HG02973 (cell line): ENCODE results near the gene SKI.
A peak's percentile ranks its signal among the peaks of the same experiment; 100 is the strongest.

ENCODE experiments used
- ATAC-seq: cut with Tn5 transposase; IDR thresholded peaks from one replicate; pipeline ENCODE4 v1.9.1; 2021; ENCODE audit warnings: moderate library complexity; ENCODE audit not compliant: unreplicated experiment

SKI gene

GRCh38 chr1:2209400-2210083, 18.6 kb upstream of the SKI start:
- ATAC-seq = no peak

- ATAC-seq = no peak
These were observed 17.9 kb upstream of the SKI start for GRCh38 chr1:2210084-2210653.

DNA sequence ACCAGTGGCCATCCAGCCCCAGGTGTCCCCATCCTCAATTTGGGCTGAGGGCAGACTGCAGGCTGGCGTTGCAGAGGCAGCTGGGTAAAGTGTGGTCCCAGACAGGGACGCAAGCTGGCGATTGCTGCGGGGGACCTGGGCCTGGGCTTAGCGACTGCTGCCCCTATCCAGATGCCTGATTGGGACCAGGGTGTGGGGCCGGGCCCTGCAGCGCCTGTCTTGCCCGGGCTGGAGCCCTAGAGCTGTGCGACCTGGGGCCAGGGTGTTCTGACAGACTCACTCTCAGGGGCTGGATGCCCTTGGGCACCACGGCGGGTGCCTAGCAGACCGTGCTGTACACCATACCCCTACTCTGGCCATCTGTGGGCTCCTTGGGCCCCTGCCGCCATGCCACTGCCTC, 17.3 kb upstream of the SKI start:
- ATAC-seq = no peak

DNA sequence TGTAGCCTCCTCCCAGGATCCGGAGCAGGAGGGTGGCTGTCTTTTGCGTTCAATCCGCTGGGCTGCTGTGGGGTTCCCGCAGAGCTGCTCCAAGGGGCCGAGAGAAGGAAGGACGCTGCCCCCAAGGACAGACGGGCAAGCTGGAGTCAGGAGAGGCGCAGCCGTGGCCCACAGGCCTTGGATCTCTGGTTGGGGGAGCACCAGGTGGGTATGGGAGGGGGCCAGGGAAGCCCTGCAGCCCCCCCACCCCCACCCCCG, 15.9 kb upstream of the SKI start:
- no peak for ATAC-seq

DNA sequence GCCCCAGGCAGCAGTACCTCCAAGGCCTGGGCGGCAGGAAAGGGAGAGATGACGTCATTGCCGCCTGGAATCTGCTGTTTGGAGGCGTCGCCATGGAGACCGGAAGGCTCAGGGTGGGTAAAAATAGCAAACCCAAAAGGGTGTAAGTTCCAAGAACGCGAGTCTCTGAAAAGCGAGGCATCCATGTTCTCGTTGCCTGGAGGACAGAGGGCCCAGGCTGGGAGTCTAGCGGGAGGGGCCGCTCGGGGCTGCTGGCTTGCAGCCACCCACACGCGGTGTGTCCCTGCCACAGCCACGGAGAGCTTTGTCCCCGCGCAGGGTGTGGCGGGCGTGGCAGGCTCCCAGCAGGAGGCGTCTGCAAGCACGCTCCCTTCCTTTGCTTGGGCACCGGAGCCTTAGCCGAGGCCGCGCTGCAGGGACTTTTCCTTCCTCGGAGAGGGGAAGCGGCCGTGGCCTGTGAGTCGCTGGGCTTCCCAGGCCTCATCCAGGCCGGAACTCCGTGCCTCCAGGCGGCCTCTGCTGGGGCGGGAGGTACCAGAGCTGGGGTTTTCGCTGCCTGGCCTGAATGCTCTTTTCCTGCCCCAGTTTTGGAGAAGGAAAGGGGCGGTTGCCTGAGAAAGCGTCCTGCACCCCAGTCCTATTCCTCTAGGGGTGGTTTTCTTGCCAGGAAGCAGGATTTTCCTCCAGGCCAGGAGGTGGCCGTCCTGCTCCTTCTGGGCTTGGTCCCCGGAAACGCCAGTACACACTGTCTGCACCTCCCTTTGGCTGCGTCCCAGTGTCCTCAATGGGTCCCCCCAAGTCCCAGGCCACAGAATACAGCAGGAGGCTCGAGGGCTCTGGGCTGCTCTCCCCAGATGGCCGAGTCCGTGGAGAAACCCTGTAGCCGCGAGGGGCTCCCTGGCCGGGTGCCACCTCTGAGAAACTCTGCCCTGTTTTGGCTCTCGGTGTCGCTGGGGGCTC, 15.3 kb upstream of the SKI start:
- no peak for ATAC-seq

GRCh38 chr1:2213576-2214505, 14.3 kb upstream of the SKI start:
- ATAC-seq = no peak

DNA sequence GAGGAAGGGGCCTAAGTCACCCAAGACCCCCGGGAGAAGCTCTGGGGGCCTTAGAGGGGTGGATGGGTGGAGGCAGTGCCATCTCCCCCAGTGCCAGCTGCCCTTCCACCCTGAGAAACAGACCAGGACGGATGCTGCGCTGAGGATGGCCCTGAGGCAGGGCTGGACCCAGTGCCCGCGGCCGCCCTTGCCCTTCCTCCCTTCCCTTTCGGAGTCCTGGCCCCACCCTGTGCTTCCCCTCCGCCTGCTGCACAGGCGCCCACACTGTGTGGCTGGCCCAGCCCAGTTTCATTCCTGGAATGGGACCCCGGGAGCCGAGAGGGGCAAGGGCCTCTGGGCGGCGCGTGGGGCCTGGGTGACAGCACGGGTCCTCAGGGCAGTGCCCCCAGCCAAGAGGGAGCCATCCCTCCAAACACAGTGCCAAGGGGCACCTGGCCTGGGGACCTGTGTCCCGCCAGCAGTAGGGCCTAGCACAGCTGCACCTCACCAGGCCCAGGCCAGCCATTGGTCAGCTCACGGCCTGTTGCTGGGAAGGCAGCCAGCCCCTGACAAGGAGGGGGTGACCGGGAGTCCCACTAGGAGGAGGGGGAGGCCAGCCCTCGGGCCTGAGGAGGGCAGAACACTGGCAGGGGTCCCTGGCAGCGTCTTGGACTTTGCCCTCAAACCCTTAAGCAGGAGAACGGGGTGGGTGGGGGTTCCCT, 13.4 kb upstream of the SKI start:
- ATAC-seq = no peak

GRCh38 chr1:2215329-2215728, 12.8 kb upstream of the SKI start:
- no peak for ATAC-seq

DNA sequence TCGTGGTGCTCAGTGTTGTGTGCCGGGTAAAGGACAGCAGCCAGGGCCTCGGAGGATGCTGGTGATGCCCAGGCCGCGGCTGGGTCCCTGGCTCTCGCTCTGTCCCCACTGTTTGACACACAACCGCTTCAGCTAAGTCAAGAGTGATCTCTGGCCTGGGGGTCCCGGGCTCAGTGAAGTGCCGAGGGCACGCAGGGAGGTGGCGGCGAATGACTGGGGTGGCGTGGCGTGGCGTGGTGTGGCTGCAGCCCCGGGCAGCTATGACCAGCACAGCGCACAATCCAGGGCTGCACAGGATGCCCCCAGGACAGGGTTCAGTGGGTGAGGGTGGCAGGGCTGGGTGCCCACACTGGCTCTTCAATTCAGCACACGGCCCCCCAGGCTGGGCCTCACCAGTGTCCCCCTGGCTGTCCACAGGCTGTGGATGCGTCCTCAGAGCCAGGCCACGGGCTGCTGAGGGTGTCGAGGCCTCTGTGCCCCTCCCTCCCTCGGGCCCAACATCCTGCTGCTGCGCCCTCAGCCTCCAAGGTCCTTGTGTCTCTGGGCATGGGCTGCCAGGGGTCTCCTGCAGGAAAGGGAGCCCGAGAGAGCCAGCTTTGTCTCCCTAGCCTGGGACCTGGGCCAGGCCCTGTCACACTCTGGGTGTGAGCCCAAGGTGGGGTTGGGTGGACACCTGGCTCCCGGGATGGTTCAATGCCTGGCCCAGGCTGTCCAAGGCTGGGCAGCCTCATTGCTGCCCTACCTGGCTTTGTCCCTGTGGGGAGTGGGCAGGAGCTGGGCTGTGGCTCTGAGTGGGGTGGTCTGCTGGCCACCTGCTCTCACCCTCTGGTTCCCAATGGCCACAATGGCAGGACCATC, 12.0 kb upstream of the SKI start:
- ATAC-seq = no peak

- no peak for ATAC-seq
These were observed 11.4 kb upstream of the SKI start for GRCh38 chr1:2216767-2217058.

DNA sequence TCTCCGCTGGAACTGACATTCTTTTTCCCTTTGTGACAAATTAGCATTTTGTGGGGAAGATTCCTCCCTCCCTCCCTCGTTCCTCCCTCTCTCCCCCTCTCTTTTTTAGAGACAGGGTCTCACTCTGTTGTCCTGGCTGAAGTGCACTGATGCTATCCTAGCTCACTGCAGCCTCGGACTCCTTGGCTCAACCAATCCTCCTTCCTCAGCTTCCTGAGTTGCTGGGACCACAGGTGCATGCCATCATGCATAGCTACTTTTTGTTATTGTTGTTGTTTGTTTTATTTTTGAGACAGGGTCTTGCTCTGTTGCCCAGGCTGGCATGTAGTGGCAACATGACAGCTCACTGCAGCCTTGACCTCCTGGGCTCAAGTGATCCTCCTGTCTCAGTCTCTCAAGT, 6.8 kb upstream of the SKI start:
- ATAC-seq = no peak

DNA sequence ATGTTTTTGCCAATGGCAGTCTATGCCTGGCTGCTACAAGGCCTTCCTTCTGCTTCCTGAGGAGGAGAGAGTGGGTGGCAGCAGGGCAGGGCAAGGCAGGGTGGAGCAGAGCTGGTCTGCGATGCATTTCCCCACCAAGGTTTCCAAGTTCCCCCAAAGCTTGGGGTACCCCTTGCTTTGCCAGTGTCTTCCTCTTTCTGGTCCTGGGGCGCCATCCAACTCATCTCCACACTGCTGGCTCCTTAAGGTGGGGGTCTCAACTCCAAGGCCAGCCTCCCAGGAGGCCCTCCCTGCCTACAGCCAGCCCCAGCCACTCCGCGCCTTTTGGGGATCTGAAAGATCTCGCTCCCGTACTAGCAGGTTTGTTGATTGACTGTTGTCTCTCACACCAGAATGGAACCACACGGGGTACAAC, 3.9 kb upstream of the SKI start:
- no peak for ATAC-seq

DNA sequence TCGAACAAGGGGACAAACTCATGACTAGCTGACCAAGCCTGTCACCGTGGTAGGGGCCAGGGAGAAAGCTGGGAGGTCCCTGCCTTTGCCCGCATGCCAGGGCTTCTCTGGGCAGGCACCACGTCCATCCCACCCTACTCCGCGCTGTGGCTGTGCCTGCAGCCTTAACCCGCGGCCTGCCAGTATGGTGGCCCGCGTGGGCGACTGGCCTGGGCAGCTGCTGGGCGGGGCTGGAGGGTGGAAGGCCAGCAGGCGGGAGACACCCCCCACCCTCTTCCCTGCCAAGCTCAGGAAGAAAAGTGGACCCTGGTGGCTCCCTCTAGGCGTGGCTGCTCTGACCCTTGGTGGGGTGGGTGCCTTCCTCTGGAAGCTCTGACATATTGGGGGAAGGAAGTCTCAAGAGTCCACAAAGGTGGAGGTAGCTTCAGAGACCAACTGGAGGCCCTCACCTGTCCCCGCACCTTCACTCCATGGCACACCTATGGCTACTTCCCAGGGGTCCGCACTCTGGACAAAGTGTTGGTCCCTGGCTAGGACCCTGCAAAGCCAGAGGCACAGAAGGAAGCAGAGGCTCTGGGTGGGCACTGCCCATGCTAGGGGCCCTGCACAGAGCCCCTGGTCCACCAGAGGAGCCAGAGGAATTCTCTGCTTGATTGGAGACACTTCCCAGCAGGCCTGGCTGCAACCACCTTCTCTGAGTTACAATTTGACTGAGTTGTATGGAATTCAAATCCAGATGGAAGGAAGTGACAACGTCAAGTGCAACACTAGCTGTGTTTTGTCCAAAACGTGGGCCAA, 3.3 kb upstream of the SKI start:
- no peak for ATAC-seq

DNA sequence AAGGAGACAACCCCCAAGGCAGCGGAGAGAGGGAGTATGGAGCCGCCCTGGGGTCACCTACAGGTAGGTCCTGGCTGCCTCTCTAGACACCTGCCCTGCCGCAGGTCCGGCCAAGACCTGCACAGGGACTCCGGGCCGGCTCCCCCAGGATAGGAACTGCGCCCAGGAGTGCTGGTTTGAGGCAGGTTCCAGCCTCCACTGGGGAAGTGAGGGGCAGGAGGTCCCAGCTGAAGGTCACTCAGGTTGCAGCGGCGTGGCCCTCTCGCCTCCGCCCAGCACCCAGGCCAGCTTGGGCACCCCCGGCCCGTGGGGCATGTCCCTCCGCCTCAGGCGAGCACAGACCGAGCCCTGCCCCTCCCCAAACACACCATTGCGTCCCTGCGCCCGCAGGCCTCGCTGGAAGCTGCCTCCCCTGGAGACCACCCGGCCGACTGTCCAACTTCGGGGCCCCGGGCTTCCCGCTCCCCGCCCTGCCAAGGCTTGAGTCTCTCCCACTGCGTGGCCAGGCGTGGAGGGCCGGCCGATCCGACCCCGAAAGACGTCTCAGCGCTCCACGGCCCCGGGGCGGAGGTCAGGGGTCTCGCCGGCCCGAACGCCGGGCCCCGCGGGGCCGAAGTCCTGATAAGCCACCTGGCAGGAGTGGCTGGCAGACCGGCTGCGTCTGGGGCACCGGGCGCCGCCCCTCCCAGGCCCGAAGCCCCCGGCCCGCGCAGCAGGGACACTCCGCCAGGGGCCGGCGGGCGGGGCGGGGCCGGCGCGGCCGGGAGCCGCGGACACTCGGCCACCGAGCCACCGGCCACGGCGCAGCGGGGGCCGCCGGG, 1.4 kb upstream of the SKI start:
- no peak for ATAC-seq

DNA sequence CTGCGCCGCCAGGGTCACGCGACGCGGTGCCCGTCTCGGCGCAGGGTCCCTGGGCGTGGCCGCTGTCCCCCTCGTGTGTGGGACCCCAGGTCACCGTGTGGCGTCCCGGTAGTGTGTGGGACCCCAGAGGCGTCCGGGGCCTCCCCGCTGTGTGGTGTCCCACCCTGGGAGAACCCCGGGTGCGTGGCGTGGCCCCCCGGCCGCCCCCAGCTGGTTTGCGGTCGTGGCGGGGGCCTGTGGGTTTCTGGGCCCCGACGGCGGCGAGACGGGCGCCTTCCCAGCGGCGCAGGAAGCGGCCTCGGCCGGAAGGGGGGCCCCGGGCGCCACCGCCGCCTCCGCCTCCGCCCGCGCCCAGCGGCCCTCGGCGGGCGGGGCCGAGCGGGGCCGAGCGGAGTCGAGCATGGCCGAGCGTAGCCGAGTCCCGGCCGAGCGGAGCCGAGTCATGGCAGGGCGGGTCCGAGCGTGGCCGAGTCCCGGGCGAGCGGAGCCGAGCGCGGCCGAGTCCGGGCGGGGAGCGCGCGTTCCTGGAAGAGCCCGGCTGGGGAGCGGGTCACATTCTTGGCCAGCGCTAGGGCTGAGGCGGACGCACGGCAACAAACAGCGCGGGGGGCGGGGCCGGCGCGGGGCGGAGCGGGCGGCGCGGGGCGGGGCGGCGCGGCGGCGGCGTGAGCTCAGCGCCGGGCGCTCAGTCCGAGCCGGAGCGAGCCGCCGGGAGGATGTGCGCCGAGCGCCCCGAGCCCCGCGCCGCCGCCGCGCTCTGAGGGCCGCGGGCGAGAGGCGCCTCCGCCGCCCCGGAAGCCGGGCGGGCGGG, 568 bp upstream of the SKI start:
- peak; percentile 86 for ATAC-seq

DNA sequence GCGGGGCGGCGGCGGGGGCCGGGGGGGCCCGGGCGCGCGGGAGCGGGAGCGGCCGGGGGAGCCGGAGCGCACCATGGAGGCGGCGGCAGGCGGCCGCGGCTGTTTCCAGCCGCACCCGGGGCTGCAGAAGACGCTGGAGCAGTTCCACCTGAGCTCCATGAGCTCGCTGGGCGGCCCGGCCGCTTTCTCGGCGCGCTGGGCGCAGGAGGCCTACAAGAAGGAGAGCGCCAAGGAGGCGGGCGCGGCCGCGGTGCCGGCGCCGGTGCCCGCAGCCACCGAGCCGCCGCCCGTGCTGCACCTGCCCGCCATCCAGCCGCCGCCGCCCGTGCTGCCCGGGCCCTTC, 546 bp downstream of the SKI start:
- ATAC-seq = no peak

GRCh38 chr1:2229037-2229864, 1.1 kb downstream of the SKI start:
- no peak for ATAC-seq
